H1 (cell line): ENCODE data around the gene MFSD2A. TPM values are rescaled to one million over a fixed set of nuclear protein-coding genes. Genes with fewer than 3 reads are reported as not detected.

Source experiments
- BACH1 ChIP-seq: IDR thresholded peaks from 2 replicates; pipeline ENCODE4 v1.6.1; 2012; ENCODE audit warnings: low read length, improper control_type of control experiment
- GTF2F1 ChIP-seq: IDR thresholded peaks from 2 replicates; pipeline ENCODE4 v1.6.1; 2012; ENCODE audit warnings: low read depth, low read length, improper control_type of control experiment, borderline replicate concordance
- KDM1A ChIP-seq: fragments of 200-600, 300-600 bp; sonication (generic); IDR thresholded peaks from 2 replicates; pipeline ENCODE4 v1.7.1; 2016; ENCODE audit warnings: mild to moderate bottlenecking, low read length, borderline replicate concordance
- POU5F1 ChIP-seq: IDR thresholded peaks from 2 replicates; pipeline ENCODE4 v1.6.1; 2011; ENCODE audit warnings: low read depth, mild to moderate bottlenecking, low read length, moderate library complexity
- RAD21 ChIP-seq, 2 experiments: IDR thresholded peaks in 1 of 2; conservative IDR thresholded peaks in 1 of 2; 2 replicates each; pipeline ENCODE4 v1.6.1; 2011; ENCODE audit warnings: low read depth in 2 of 2, low read length in 2 of 2, improper control_type of control experiment in 1 of 2, inconsistent platforms in 1 of 2, mild to moderate bottlenecking in 1 of 2, moderate library complexity in 1 of 2
- RNF2 ChIP-seq: fragments of 200-900, 300-1000 bp; sonication (generic); IDR thresholded peaks from 2 replicates; pipeline ENCODE4 v1.7.1; 2016; ENCODE audit warnings: borderline replicate concordance, low read depth, mild to moderate bottlenecking, antibody characterized with exemption, low read length; ENCODE audit not compliant: poor library complexity, severe bottlenecking; ENCODE audit errors: missing control alignments
- SAP30 ChIP-seq: fragments of 300-600 bp; sonication (generic); IDR thresholded peaks from 2 replicates; pipeline ENCODE4 v1.7.1; 2012; ENCODE audit warnings: low read length, moderate library complexity, mild to moderate bottlenecking, inconsistent platforms; ENCODE audit not compliant: insufficient read depth, insufficient replicate concordance
- USF2 ChIP-seq: IDR thresholded peaks from 2 replicates; pipeline ENCODE4 v1.6.1; 2011; ENCODE audit warnings: low read length, improper control_type of control experiment
- polyA plus RNA-seq, 7 experiments: library from polyadenylated mRNA; depleted of rRNA in 3 of 7; stranded (reverse) in 5 of 7; unstranded in 2 of 7; fragments of >200 nt in 5 of 7; fragments of 200-250 nt in 2 of 7; gene quantifications; 1 replicate in 5 of 7; 2 replicates in 1 of 7; 4 replicates in 1 of 7; pipeline versions ENCODE4 v1.2.1 to v1.2.3, GENCODE V29; 2011 to 2013; ENCODE audit warnings: missing spikeins in 2 of 7, mixed read lengths in 2 of 7
- total RNA-seq: library from RNA; stranded (reverse); fragmentation: NEBNext Ultra II Directional; extraction: Animal tissue kit (Norgen Biotek cat#: 25700); gene quantifications from 2 replicates; pipeline ENCODE4 v1.2.1, GENCODE V29; 2021
- TF ChIP-seq, protein P1 (sequence below): fragments of 300-600 bp; sonication (generic); IDR thresholded peaks from 2 replicates; pipeline ENCODE4 v1.7.1; 2012; ENCODE audit warnings: low read length, moderate library complexity, mild to moderate bottlenecking, inconsistent platforms; ENCODE audit not compliant: insufficient replicate concordance

Gene MFSD2A
- total and polyA plus RNA-seq, 2 of the 8 experiments (the other 6 are each of a cell fraction or from before 2014, with no cell fraction given): 18.3 to 25.9 TPM

DNA sequence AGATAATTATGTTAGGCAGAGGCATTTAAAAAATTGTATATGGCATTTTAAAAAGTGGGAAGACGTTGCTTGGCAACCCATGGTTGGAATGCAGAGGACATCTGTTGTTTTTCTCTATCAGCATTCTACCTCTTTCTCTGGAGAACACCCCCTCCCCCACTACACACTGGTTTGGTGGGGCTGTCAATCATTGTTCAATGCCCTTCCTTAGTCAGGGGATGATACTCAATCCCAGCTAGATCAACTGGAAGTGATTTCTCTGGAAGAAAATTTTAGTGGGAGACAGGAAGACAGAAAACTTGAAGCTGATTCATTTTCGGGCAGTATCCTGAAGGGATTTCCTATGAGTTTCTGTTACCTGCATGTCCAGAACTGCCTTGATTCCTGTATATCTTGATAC is 49.9 kb downstream of the MFSD2A start (continued):
- TF ChIP-seq, protein P1, sequence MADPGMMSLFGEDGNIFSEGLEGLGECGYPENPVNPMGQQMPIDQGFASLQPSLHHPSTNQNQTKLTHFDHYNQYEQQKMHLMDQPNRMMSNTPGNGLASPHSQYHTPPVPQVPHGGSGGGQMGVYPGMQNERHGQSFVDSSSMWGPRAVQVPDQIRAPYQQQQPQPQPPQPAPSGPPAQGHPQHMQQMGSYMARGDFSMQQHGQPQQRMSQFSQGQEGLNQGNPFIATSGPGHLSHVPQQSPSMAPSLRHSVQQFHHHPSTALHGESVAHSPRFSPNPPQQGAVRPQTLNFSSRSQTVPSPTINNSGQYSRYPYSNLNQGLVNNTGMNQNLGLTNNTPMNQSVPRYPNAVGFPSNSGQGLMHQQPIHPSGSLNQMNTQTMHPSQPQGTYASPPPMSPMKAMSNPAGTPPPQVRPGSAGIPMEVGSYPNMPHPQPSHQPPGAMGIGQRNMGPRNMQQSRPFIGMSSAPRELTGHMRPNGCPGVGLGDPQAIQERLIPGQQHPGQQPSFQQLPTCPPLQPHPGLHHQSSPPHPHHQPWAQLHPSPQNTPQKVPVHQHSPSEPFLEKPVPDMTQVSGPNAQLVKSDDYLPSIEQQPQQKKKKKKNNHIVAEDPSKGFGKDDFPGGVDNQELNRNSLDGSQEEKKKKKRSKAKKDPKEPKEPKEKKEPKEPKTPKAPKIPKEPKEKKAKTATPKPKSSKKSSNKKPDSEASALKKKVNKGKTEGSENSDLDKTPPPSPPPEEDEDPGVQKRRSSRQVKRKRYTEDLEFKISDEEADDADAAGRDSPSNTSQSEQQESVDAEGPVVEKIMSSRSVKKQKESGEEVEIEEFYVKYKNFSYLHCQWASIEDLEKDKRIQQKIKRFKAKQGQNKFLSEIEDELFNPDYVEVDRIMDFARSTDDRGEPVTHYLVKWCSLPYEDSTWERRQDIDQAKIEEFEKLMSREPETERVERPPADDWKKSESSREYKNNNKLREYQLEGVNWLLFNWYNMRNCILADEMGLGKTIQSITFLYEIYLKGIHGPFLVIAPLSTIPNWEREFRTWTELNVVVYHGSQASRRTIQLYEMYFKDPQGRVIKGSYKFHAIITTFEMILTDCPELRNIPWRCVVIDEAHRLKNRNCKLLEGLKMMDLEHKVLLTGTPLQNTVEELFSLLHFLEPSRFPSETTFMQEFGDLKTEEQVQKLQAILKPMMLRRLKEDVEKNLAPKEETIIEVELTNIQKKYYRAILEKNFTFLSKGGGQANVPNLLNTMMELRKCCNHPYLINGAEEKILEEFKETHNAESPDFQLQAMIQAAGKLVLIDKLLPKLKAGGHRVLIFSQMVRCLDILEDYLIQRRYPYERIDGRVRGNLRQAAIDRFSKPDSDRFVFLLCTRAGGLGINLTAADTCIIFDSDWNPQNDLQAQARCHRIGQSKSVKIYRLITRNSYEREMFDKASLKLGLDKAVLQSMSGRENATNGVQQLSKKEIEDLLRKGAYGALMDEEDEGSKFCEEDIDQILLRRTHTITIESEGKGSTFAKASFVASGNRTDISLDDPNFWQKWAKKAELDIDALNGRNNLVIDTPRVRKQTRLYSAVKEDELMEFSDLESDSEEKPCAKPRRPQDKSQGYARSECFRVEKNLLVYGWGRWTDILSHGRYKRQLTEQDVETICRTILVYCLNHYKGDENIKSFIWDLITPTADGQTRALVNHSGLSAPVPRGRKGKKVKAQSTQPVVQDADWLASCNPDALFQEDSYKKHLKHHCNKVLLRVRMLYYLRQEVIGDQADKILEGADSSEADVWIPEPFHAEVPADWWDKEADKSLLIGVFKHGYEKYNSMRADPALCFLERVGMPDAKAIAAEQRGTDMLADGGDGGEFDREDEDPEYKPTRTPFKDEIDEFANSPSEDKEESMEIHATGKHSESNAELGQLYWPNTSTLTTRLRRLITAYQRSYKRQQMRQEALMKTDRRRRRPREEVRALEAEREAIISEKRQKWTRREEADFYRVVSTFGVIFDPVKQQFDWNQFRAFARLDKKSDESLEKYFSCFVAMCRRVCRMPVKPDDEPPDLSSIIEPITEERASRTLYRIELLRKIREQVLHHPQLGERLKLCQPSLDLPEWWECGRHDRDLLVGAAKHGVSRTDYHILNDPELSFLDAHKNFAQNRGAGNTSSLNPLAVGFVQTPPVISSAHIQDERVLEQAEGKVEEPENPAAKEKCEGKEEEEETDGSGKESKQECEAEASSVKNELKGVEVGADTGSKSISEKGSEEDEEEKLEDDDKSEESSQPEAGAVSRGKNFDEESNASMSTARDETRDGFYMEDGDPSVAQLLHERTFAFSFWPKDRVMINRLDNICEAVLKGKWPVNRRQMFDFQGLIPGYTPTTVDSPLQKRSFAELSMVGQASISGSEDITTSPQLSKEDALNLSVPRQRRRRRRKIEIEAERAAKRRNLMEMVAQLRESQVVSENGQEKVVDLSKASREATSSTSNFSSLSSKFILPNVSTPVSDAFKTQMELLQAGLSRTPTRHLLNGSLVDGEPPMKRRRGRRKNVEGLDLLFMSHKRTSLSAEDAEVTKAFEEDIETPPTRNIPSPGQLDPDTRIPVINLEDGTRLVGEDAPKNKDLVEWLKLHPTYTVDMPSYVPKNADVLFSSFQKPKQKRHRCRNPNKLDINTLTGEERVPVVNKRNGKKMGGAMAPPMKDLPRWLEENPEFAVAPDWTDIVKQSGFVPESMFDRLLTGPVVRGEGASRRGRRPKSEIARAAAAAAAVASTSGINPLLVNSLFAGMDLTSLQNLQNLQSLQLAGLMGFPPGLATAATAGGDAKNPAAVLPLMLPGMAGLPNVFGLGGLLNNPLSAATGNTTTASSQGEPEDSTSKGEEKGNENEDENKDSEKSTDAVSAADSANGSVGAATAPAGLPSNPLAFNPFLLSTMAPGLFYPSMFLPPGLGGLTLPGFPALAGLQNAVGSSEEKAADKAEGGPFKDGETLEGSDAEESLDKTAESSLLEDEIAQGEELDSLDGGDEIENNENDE: no peak
- TF ChIP-seq GTF2F1: no peak
- no peak for TF ChIP-seq KDM1A
- no peak for TF ChIP-seq POU5F1
- no peak for TF ChIP-seq USF2
- TF ChIP-seq SAP30: no peak
- TF ChIP-seq RAD21 (IDR thresholded peaks at IDR 0.05 in 1 of 2, conservative IDR thresholded peaks at IDR 0.05 in 1 of 2; ENCODE audit: low read depth in 2 of 2, low read length in 2 of 2): no peak
- no peak for TF ChIP-seq BACH1
- TF ChIP-seq RNF2: no peak
